ENCODE data around the gene MED12L.

MED12L gene

GRCh38 chr3:151419806-151420205 lies 334.3 kb downstream of the MED12L start:
- DNase-seq (ENCODE audit: low read depth in 2 of 2): no peak

GRCh38 chr3:151421938-151422337 lies 336.5 kb downstream of the MED12L start:
- DNase-seq (ENCODE audit: low read depth in 2 of 2): no peak

- no peak for DNase-seq (ENCODE audit: low read depth in 2 of 2)
Measured at GRCh38 chr3:151423091-151423490, 337.6 kb downstream of the MED12L start.

- no peak for DNase-seq (ENCODE audit: low read depth in 2 of 2)
Measured at GRCh38 chr3:151425627-151426340, 340.3 kb downstream of the MED12L start.

- no peak for DNase-seq (ENCODE audit: low read depth in 2 of 2)
Measured at GRCh38 chr3:151426341-151426657, 340.8 kb downstream of the MED12L start.

GRCh38 chr3:151428386-151428785 lies 342.9 kb downstream of the MED12L start:
- no peak for DNase-seq (ENCODE audit: low read depth in 2 of 2)

- no peak for DNase-seq (ENCODE audit: low read depth in 2 of 2)
Measured at GRCh38 chr3:151430821-151431484, 345.5 kb downstream of the MED12L start.

GRCh38 chr3:151431940-151432339 lies 346.5 kb downstream of the MED12L start:
- no peak for DNase-seq (ENCODE audit: low read depth in 2 of 2)

GRCh38 chr3:151432616-151433372 lies 347.3 kb downstream of the MED12L start:
- no peak for DNase-seq (ENCODE audit: low read depth in 2 of 2)

GRCh38 chr3:151434151-151434890 lies 348.9 kb downstream of the MED12L start:
- no peak for DNase-seq (ENCODE audit: low read depth in 2 of 2)

GRCh38 chr3:151436675-151437446 lies 351.4 kb downstream of the MED12L start:
- DNase-seq (ENCODE audit: low read depth in 2 of 2): no peak

GRCh38 chr3:151437906-151438305 lies 352.4 kb downstream of the MED12L start:
- no peak for DNase-seq (ENCODE audit: low read depth in 2 of 2)

GRCh38 chr3:151439652-151440125 lies 354.2 kb downstream of the MED12L start:
- DNase-seq (ENCODE audit: low read depth in 2 of 2): no peak

- no peak for DNase-seq (ENCODE audit: low read depth in 2 of 2)
Measured at GRCh38 chr3:151440940-151441339, 355.5 kb downstream of the MED12L start.

GRCh38 chr3:151443583-151443982 lies 358.1 kb downstream of the MED12L start:
- DNase-seq (ENCODE audit: low read depth in 2 of 2): no peak

GRCh38 chr3:151445273-151446001 lies 360.0 kb downstream of the MED12L start:
- DNase-seq (ENCODE audit: low read depth in 2 of 2): no peak

- DNase-seq (ENCODE audit: low read depth in 2 of 2): no peak
Measured at GRCh38 chr3:151446002-151446340, 360.5 kb downstream of the MED12L start.

- no peak for DNase-seq (ENCODE audit: low read depth in 2 of 2)
Measured at GRCh38 chr3:151452368-151452767, 366.9 kb downstream of the MED12L start.

- no peak for DNase-seq (ENCODE audit: low read depth in 2 of 2)
Measured at GRCh38 chr3:151452841-151453240, 367.4 kb downstream of the MED12L start.

GRCh38 chr3:151456065-151456464 lies 370.6 kb downstream of the MED12L start:
- DNase-seq (ENCODE audit: low read depth in 2 of 2): no peak

- DNase-seq (ENCODE audit: low read depth in 2 of 2): no peak
Measured at GRCh38 chr3:151459358-151459757, 373.9 kb downstream of the MED12L start.

Measured in stimulated activated CD4-positive, alpha-beta T cell treated with anti-CD3 and anti-CD28 coated beads, Interleukin-12 subunit alpha, Interleukin-12 subunit beta, amount 100 ng/mL, for 24 hours (primary cell).